ENCODE measurements around the gene FAM53A. TPM values are rescaled to one million over a fixed set of nuclear protein-coding genes. Genes with fewer than 3 reads are reported as not detected.

The FAM53A gene
- total and polyA plus RNA-seq, 10 of the 15 experiments (the other 5 are each of a cell fraction or from before 2014, with no cell fraction given) = 0.02 to 0.87 (median 0.38) TPM; not detected in 2

GRCh38 chr4:1600811-1601532, 83.1 kb downstream of the FAM53A start:
- FAIRE-seq (no peak), DNase-seq (ENCODE audit: low read depth, low spot score) (no peak), ATAC-seq (no peak)
- Histone ChIP-seq H3K9me3 (replicated peaks; ENCODE audit: control insufficient read depth, insufficient read depth, low read length) (no peaks in the 10 kb centered on the region), H3K79me2 (ENCODE audit: control insufficient read depth, insufficient read depth, low read length) (no peaks in the 10 kb centered on the region), H3K4me3 (no peak overlapping the region), H3K4me1 (ENCODE audit: control insufficient read depth, insufficient read depth, low read length) (no peaks in the 10 kb centered on the region), H2AFZ (ENCODE audit: control insufficient read depth, low read depth, low read length) (no peak overlapping the region), H3K4me2 (ENCODE audit: control insufficient read depth, insufficient read depth) (no peak overlapping the region), H3K9ac (ENCODE audit: control insufficient read depth, insufficient read depth, low read length) (no peak overlapping the region), H3K36me3 (ENCODE audit: control insufficient read depth in 2 of 2, insufficient read depth in 2 of 2, low read length in 1 of 2) (no peaks in the 10 kb centered on the region), H4K20me1 (ENCODE audit: control insufficient read depth, insufficient read depth) (no peaks in the 10 kb centered on the region), H3K27me3 (replicated peaks in 1 of 2; ENCODE audit: control insufficient read depth in 2 of 2, insufficient read depth in 2 of 2, low read length in 1 of 2) (no peaks in the 10 kb centered on the region), H3K27ac (ENCODE audit: control insufficient read depth, insufficient read depth) (no peak overlapping the region)
- TF ChIP-seq SRF (IDR thresholded peaks at IDR 0.05; ENCODE audit: low read depth in 2 of 2, low read length in 2 of 2) = no peak
- TF ChIP-seq TCF3 (IDR thresholded peaks at IDR 0.05; ENCODE audit: borderline replicate concordance, insufficient read depth, low read depth, low read length) = no peak
- no peak for TF ChIP-seq SUPT20H (IDR thresholded peaks at IDR 0.05; ENCODE audit: borderline replicate concordance, control insufficient read depth, low read depth, low read length)
- ChIA-PET SMC1A (ENCODE audit: uncharacterized antibody, unreplicated experiment) (no interaction called here), POLR2A (no interaction called here), CTCF (no interaction called here), RAD21 (ENCODE audit: unreplicated experiment) (no interaction called here)
- no TSS peak for BruUV-seq (replicated peaks)
- intact Hi-C loops (cut with micrococcal nuclease; ENCODE audit: unreplicated experiment) = no loop called here
- in situ Hi-C loops (cut with MboI) = no loop called here
- 40% methylated on average over 20 of the region's 27 CpGs for WGBS (ENCODE audit: insufficient coverage, insufficient replicate concordance, low lambda C conversion rate, missing lambda C conversion rate)

- no peak for FAIRE-seq
- Histone ChIP-seq H3K4me3 (no peak overlapping the region), H3K4me1 (ENCODE audit: control insufficient read depth, insufficient read depth, low read length) (no peaks in the 10 kb centered on the region), H3K36me3 (ENCODE audit: control insufficient read depth in 2 of 2, insufficient read depth in 2 of 2, low read length in 1 of 2) (no peaks in the 10 kb centered on the region), H3K79me2 (ENCODE audit: control insufficient read depth, insufficient read depth, low read length) (no peaks in the 10 kb centered on the region), H3K27me3 (replicated peaks in 1 of 2; ENCODE audit: control insufficient read depth in 2 of 2, insufficient read depth in 2 of 2, low read length in 1 of 2) (no peaks in the 10 kb centered on the region), H4K20me1 (ENCODE audit: control insufficient read depth, insufficient read depth) (no peaks in the 10 kb centered on the region), H2AFZ (ENCODE audit: control insufficient read depth, low read depth, low read length) (no peak overlapping the region), H3K4me2 (ENCODE audit: control insufficient read depth, insufficient read depth) (no peak overlapping the region), H3K27ac (ENCODE audit: control insufficient read depth, insufficient read depth) (no peak overlapping the region), H3K9ac (ENCODE audit: control insufficient read depth, insufficient read depth, low read length) (no peak overlapping the region), H3K9me3 (replicated peaks; ENCODE audit: control insufficient read depth, insufficient read depth, low read length) (no peaks in the 10 kb centered on the region)
- intact Hi-C loops (cut with micrococcal nuclease; ENCODE audit: unreplicated experiment) (no loop called here), in situ Hi-C loops (cut with MboI) (no loop called here)
- TF ChIP-seq MTA2 (IDR thresholded peaks at IDR 0.05; ENCODE audit: low read depth) (no peak), STAT1 (conservative IDR thresholded peaks at IDR 0.05) (no peak), NFIC (IDR thresholded peaks at IDR 0.05; ENCODE audit: low read depth, low read length) (no peak), ZNF687 (IDR thresholded peaks at IDR 0.05) (no peak), BCL11A (IDR thresholded peaks at IDR 0.05; ENCODE audit: low read depth, low read length) (no peak), NFXL1 (IDR thresholded peaks at IDR 0.05; ENCODE audit: borderline replicate concordance) (no peak), ZNF384 (IDR thresholded peaks at IDR 0.05; ENCODE audit: borderline replicate concordance, low read depth, low read length) (no peak)
- ChIA-PET CTCF (no interaction called here), SMC1A (ENCODE audit: uncharacterized antibody, unreplicated experiment) (no interaction called here), RAD21 (ENCODE audit: unreplicated experiment) (no interaction called here), POLR2A (no interaction called here)
- BruUV-seq (replicated peaks) = no TSS peak
- ATAC-seq = no peak
- WGBS (ENCODE audit: insufficient coverage, insufficient replicate concordance, low lambda C conversion rate, missing lambda C conversion rate) = 39% methylated on average over 14 of the region's 15 CpGs
- no peak for DNase-seq (ENCODE audit: low read depth, low spot score)
These were observed 83.8 kb downstream of the FAM53A start for GRCh38 chr4:1600211-1600780.

Measured in GM12878 (cell line).